ENCODE data around the gene CADM1. TPM values are rescaled to one million over a fixed set of nuclear protein-coding genes. Genes with fewer than 3 reads are reported as not detected.

CADM1 gene
- total and polyA plus RNA-seq, 10 donors, result 1.4 to 18.8 (median 10.4) TPM

DNA sequence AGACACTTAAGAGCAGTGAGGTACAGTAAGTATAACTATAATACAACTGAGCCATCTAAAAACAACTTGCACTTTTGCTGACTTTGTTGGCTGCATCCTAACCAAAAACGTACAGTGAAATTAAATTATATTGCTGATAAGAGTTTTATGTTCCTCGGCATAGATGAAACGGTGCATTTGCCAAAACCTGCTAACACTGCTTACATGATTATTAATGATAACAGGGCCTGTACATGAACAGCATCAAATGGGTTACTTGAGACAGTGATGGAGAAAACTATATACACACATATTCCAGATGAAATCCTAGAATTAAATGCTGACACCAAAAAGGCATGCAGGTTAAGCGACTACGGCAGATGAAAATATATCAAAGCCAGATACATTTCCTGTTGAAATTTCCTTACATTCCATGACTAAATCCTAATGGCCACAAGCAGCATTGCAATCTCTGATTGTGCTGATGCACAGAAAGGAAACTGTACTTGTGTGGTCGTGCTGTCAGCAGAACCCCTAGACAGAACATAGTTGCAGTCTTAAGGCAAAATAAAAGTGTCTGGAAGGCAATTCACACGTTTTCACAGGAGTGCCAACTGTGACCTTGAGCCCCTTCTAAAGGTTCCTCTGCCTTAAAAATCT is 143.9 kb downstream of the CADM1 start:
- WGBS, 5 donors, result 65 to 77% (median 66%) methylated on average over 7 of the region's 7 CpGs
- TF ChIP-seq CTCF (IDR thresholded peaks at IDR 0.05 in 8 of 11, conservative IDR thresholded peaks at IDR 0.05 in 3 of 11) (no peak), POLR2A (IDR thresholded peaks at IDR 0.05) (no peak), POLR2AphosphoS5 (IDR thresholded peaks at IDR 0.05) (no peak)
- intact Hi-C loops (cut with DNase I; ENCODE audit: low total_unique reads), result no loop called here
- H3K36me3 ChIP-seq, result no peaks in the 10 kb centered on the region
- no peaks in the 10 kb centered on the region for H3K4me1 ChIP-seq
- no peak overlapping the region for H3K4me3 ChIP-seq
- no peaks in the 10 kb centered on the region for H3K27me3 ChIP-seq (replicated peaks in 1 of 7)
- H3K9me3 ChIP-seq, result no peaks in the 10 kb centered on the region
- H3K27ac ChIP-seq, result no peak overlapping the region
- DNase-seq, result no peak

DNA sequence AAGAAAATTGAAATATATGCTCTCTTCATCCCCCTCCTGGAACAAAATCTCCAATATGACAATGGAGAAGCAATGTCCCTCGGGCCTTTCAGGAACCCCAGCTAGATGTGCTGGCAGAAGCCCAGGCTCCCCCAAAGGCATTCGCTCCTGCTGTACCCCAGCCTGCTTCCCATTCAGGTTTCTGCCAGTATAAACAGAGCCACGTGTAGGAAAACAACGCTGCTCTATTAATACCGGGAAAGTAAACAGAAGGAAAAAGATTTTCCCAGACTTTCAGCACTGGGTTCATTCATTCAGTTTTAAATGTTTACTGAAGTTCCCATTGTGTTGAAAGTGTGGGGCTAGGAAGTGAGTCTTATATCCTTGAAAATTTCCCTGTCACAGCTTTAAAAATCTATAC is 147.1 kb downstream of the CADM1 start:
- Histone ChIP-seq H3K27me3 (replicated peaks in 1 of 7) (peaks cover 0 to 2% (median 0%) of the 10 kb centered on the region in 7 donors), H3K9me3 (no peaks in the 10 kb centered on the region), H3K4me3 (no peak overlapping the region), H3K27ac (no peak overlapping the region), H3K36me3 (no peaks in the 10 kb centered on the region), H3K4me1 (no peaks in the 10 kb centered on the region)
- DNase-seq, result no peak
- 33 to 52% (median 42%) methylated on average over 5 of the region's 5 CpGs for WGBS, 5 donors
- intact Hi-C loops (cut with DNase I; ENCODE audit: low total_unique reads), result no loop called here
- TF ChIP-seq CTCF (IDR thresholded peaks at IDR 0.05 in 8 of 11, conservative IDR thresholded peaks at IDR 0.05 in 3 of 11), result no peak
- TF ChIP-seq POLR2A (IDR thresholded peaks at IDR 0.05), result no peak
- no peak for TF ChIP-seq POLR2AphosphoS5 (IDR thresholded peaks at IDR 0.05)

DNA sequence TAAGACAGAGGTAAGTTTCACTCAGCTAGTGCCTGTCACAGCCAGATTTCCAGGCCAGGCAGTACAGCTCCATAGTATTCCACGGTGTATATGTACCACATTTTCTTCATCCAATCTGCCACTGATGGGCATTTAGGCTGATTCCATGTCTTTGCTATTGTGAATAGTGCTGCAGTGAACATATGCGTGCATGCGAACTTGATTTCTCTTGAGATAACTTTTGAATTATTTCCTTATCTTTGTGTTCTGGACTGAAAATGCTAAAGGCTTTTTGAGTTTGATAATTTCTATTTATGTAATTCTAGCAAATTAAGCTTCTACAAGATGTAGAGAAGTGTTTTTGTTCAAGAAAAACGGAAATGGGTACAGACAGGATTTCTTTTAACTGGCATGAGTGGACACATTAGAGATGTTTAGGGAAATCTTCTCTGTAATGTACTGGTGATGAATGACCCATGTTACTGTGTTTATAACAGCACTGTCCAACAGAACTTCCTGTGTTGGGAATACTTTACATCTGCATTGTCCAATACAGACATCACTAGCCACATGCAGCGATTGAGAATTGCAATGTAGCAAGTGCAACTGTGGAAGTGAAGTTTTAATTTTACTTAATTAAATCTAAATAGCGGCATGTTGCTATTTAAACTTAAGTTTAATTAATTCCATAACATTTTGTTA is 151.3 kb downstream of the CADM1 start:
- Histone ChIP-seq H3K4me3 (no peak overlapping the region), H3K27ac (no peak overlapping the region), H3K9me3 (no peaks in the 10 kb centered on the region), H3K4me1 (no peaks in the 10 kb centered on the region), H3K36me3 (no peaks in the 10 kb centered on the region), H3K27me3 (replicated peaks in 1 of 7) (peaks cover 0 to 4% (median 0%) of the 10 kb centered on the region in 7 donors)
- TF ChIP-seq CTCF (IDR thresholded peaks at IDR 0.05 in 8 of 11, conservative IDR thresholded peaks at IDR 0.05 in 3 of 11) (no peak), POLR2A (IDR thresholded peaks at IDR 0.05) (no peak), POLR2AphosphoS5 (IDR thresholded peaks at IDR 0.05) (no peak)
- DNase-seq, result no peak
- WGBS, 5 donors, result 75 to 87% (median 86%) methylated on average over 6 of the region's 6 CpGs
- intact Hi-C loops (cut with DNase I; ENCODE audit: low total_unique reads), result no loop called here

DNA sequence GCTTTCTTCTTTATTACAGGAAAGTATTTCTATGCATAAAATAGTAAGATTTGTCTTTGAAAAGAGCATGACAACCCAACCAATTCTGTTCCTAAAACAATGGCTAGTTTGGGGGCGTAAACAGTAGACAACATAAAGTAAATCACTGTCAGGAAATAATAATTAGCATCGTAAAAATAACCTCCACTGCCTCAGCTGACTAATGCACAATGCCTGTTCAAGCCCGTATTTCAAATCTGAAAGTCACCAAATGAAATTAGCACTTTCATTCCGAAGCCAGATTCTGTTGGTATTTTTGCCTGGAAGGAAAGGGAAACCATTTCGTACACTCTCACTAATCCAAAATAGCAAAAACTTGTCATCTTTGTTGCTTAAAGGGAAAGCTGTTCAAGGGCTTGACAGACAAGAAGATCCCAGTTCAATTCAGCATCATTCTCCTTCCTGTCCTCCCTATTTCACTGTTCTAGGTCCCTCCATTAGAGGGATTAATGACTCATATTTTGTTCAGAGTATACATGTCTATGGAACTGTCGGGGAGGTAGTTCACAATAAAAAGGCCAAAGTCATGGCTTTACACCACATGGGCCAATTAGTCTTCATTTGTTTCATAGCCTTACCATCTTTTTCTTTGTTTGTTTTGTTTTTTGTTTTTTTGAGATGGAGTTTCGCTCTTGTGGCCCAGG is 154.7 kb downstream of the CADM1 start:
- H3K4me3 ChIP-seq, result no peak overlapping the region
- intact Hi-C loops (cut with DNase I; ENCODE audit: low total_unique reads), result no loop called here
- H3K36me3 ChIP-seq, result no peaks in the 10 kb centered on the region
- no peaks in the 10 kb centered on the region for H3K9me3 ChIP-seq
- DNase-seq, result no peak
- TF ChIP-seq POLR2AphosphoS5 (IDR thresholded peaks at IDR 0.05) (no peak), CTCF (IDR thresholded peaks at IDR 0.05 in 8 of 11, conservative IDR thresholded peaks at IDR 0.05 in 3 of 11) (no peak), POLR2A (IDR thresholded peaks at IDR 0.05) (no peak)
- H3K4me1 ChIP-seq, result no peaks in the 10 kb centered on the region
- no peak overlapping the region for H3K27ac ChIP-seq
- WGBS, 5 donors, result 64 to 74% (median 72%) methylated on average over 7 of the region's 7 CpGs
- H3K27me3 ChIP-seq (replicated peaks in 1 of 7), result peaks cover 0 to 4% (median 0%) of the 10 kb centered on the region in 7 donors
